PFSK-1 (cell line): Measurements from ENCODE around the gene BTNL8.

Source experiments
- FOXP2 ChIP-seq: optimal IDR thresholded peaks from 2 replicates; pipeline ENCODE3; 2011; ENCODE audit warnings: borderline replicate concordance, control low read depth, inconsistent platforms; ENCODE audit not compliant: insufficient read depth; ENCODE audit errors: extremely low read length, extremely low read depth
- POLR2AphosphoS5 ChIP-seq: IDR thresholded peaks from 2 replicates; pipeline ENCODE4 v1.6.1; 2012; ENCODE audit warnings: low read depth, mild to moderate bottlenecking, control low read depth, low read length, moderate library complexity
- TAF1 ChIP-seq: IDR thresholded peaks from 2 replicates; pipeline ENCODE4 v1.6.1; 2012; ENCODE audit warnings: low read length, control low read depth, borderline replicate concordance; ENCODE audit not compliant: insufficient read depth
- TF ChIP-seq, protein P1 (sequence below), 2 experiments: IDR thresholded peaks; 2 replicates each; pipeline versions ENCODE4 v1.6.1 to v1.8.0; 2011 to 2012; ENCODE audit warnings: low read depth in 2 of 2, low read length in 2 of 2, control low read depth in 1 of 2, inconsistent platforms in 1 of 2, mild to moderate bottlenecking in 1 of 2, moderate library complexity in 1 of 2; ENCODE audit not compliant: insufficient read depth in 1 of 2

DNA sequence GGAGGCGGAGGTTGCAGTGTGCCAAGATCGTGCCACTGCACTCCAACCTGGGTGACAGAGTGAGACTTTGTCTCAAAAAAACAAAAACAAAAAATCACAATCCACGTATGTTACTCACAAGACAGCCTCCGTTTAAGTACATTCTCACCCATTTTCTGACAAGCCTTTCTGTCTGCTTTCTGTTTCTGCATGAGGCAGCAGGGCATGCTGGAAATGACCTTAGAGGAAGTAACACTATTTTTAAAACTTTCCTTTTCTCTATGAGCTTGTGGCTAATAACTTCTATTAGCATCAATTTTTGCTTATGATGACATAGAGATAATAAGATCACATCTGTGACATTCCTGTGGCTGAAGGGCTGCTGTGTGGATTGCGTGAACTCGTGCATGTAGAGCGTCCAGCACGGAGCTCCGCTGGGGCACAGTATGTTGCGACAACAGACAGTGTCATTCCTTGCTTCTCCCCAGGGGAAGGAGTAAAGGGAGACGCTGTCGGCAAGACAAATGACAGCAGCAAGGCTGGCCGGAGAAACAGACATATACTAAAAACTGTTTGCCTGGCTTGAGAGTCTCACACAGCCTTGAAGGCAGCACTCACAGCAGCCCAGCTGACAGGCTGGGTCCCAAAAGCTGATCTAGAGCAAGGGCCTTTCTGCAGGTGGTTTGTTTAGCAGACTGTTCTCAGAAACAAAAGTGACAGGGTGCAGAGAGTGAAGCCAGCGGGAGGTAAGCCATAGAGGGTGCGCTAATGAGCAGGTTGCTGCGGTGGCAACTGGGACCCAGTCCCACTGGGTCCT, 91.3 kb downstream of the BTNL8 start:
- TF ChIP-seq POLR2AphosphoS5 (no peak), FOXP2 (no peak), TAF1 (no peak)
- TF ChIP-seq, protein P1, sequence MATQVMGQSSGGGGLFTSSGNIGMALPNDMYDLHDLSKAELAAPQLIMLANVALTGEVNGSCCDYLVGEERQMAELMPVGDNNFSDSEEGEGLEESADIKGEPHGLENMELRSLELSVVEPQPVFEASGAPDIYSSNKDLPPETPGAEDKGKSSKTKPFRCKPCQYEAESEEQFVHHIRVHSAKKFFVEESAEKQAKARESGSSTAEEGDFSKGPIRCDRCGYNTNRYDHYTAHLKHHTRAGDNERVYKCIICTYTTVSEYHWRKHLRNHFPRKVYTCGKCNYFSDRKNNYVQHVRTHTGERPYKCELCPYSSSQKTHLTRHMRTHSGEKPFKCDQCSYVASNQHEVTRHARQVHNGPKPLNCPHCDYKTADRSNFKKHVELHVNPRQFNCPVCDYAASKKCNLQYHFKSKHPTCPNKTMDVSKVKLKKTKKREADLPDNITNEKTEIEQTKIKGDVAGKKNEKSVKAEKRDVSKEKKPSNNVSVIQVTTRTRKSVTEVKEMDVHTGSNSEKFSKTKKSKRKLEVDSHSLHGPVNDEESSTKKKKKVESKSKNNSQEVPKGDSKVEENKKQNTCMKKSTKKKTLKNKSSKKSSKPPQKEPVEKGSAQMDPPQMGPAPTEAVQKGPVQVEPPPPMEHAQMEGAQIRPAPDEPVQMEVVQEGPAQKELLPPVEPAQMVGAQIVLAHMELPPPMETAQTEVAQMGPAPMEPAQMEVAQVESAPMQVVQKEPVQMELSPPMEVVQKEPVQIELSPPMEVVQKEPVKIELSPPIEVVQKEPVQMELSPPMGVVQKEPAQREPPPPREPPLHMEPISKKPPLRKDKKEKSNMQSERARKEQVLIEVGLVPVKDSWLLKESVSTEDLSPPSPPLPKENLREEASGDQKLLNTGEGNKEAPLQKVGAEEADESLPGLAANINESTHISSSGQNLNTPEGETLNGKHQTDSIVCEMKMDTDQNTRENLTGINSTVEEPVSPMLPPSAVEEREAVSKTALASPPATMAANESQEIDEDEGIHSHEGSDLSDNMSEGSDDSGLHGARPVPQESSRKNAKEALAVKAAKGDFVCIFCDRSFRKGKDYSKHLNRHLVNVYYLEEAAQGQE (IDR thresholded peaks at IDR 0.05; ENCODE audit: insufficient read depth in 1 of 2, low read depth in 2 of 2, low read length in 2 of 2): no peak
